AG08396 (cell line): ENCODE data around the gene ZBED4.

ENCODE experiments used
- DNase-seq: peaks from one replicate; pipeline ENCODE4 v3.0.0; 2012; ENCODE audit warnings: low spot score, mixed read lengths

Gene ZBED4

GRCh38 chr22:49923445-49923844, 69.8 kb downstream of the ZBED4 start:
- DNase-seq: no peak

DNA sequence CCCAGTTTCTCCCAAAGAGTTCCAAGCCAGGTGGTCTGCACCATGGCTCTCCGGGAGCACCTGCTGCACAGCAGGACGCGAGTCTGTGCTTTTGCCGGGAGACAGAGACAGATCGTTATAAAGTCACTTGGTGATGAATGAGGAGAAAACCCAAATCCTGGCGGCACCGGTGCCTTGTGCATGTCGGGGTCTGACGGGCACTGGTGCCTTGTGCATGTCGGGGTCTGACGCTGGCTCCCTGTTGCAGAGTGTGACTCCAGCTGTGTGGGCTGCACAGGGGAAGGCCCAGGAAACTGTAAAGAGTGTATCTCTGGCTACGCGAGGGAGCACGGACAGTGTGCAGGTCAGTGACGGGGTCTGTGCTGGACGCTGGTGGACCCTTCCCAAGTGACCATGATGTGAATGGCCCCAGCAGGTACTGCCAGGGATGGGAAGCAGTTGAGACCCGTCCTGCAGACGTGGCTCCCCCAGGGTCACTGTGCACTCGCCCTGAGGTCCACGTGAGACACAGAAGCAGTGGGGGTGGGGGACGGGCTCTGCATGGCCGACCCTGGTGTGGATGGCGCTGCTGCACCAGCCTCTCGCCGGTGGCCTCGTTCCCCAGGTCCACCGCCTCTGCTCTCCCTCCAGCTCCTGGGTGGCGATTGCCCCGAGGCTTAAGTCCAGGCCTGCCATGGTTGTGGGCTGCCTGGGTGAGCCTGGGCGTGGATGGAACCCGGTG, 70.6 kb downstream of the ZBED4 start:
- DNase-seq: no peak

GRCh38 chr22:49925525-49926128, 72.0 kb downstream of the ZBED4 start:
- no peak for DNase-seq

DNA sequence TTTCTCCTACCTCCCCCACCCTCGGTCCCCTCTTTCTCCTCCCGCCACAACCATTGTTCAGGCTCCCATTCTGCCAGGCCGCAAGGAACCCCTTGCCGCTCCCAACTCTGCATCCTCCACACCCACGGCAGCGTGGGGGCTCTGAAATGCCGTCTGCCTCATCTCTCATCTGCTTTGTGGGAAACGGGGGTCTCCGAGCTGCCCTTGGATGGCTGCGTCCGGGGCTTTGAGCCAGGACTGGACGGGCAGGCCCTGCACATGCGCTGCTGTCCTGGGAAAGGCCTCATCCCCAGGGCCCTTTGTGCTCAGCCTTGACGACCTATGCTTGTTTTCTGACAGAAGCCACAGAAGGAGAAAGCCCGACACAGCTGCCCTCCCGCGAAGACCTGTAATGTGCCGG, 73.3 kb downstream of the ZBED4 start:
- DNase-seq: no peak

- no peak for DNase-seq
Measured at GRCh38 chr22:49927483-49928184, 74.0 kb downstream of the ZBED4 start.

- no peak for DNase-seq
Measured at GRCh38 chr22:49928185-49928495, 74.5 kb downstream of the ZBED4 start.

DNA sequence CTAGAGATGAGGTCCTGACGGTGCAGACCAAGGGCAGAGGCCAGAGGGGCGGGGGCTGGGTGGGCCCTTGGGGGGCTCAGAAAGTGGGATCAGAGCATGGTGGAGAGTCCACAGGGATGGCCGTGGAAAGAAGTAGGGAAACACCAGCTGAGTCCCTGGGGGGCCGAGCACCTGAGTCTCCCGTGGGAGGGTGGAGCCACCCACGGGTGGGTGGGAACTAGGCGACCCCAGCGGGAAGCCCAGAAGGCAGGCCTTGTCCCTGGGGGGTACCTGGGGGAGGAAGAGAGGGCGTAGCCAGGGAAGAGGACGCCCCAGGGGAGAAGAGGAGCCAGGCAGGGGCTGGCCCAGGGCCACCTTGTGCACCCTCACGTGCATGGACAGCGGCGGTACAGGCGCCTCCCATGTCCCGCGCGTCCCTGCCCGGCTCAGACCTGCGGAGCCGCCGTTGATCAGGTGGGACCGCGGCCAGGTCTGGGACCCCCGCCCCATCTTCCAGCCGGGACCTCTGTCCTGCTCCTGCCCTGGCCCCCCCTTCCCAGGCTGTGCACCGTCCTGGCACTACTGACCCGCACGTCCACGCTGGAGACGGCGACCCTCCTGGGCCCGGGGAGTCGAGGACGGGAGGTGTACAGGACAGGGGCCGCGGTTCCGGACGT, 75.0 kb downstream of the ZBED4 start:
- no peak for DNase-seq

GRCh38 chr22:49929211-49929979, 75.8 kb downstream of the ZBED4 start:
- peak; percentile 92 for DNase-seq

DNA sequence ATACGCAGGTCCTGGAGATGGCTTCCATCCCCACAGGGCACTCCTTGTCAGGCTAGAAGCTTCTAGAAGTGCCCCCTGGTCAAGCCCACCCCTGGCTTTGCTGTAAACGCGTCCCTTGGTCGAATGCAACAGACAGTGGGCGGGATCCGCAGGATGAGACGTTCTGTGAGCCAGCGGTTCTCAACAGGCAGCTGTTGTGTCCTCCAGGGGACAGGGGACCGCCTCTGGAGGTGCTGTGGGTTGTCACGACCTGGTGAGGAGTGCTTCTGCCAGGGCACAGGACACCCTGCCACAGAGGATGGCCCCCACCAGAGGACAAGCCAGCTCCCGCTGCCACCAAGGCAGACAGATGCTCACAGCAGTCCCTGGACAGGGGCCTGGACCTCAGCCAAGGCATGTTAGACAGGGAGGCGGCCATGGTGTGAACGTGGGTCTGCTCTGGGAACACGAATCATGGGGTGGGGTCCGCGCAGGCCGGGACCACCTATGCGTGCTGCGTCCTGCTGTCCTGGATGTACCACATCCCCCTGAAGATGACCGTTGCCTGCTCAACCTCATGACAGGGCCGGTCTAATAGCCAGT, 76.4 kb downstream of the ZBED4 start:
- no peak for DNase-seq

- peak; percentile 78 for DNase-seq
Measured at GRCh38 chr22:49930596-49931412, 77.2 kb downstream of the ZBED4 start.

DNA sequence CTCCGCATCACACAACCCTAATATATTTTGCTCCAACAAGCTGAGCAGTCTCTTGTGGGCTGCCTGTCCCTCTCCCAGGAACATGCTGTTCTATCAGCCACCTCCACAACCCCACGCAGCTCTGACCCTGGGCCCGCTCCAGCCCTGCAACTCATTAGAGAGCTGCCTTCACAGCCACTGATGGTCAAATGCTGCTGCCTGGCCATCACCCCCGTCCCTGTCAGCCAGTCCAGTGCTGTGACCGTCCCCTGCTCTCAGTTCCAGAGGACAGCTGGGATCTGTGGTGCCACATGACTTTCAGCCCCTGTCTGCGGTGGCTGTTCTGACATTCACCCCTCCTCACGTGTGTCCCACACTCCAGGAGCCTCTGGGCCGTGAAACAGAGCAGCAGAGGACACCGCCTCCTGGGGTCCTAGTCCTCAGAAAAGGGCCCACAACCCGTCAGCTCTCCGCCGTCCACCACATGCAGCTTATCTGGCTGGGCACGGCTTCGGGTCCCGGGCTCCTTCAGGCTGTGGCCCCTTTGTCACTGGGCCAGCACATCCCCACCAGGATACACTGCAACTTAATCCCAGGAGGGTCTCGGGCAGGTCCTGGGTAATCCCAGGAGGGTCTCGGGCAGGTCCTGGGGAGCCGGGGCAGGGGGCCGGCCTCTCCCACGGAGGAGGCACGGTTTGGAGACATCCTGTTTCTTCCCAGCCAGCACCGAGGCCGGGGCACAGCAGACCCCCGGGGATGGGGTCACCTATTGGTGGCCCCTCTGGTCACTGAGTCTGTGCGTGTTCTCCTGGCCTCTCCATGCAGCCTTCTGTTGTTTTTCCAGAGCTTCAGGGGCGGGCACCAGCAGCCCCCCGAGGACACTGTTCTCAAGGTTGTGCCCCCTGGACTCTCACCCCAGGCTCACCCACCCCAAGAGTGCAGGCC, 79.9 kb downstream of the ZBED4 start:
- no peak for DNase-seq

GRCh38 chr22:49934160-49934890, 80.7 kb downstream of the ZBED4 start:
- no peak for DNase-seq

GRCh38 chr22:49934891-49935557, 81.4 kb downstream of the ZBED4 start:
- peak; percentile 84 for DNase-seq

DNA sequence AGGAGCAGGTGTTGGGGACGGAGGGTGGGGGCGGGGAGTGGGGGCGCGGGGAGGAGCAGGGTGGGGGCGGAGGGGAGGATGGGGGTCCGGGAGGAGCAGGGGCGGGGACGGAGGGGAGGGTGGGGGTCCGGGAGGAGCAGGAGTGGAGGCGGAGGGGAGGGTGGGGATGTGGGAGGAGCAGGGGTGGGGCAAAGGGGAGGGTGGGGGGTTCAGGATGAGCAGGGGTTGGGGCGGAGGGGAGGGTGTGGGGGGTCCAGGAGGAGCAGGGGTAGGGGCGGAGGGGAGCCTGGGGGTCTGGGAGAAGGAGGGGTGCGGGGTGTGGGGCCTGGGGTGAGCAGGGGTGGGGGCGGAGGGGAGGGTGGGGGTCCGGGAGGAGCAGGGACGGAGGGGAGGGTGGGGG, 81.9 kb downstream of the ZBED4 start:
- DNase-seq: no peak

DNA sequence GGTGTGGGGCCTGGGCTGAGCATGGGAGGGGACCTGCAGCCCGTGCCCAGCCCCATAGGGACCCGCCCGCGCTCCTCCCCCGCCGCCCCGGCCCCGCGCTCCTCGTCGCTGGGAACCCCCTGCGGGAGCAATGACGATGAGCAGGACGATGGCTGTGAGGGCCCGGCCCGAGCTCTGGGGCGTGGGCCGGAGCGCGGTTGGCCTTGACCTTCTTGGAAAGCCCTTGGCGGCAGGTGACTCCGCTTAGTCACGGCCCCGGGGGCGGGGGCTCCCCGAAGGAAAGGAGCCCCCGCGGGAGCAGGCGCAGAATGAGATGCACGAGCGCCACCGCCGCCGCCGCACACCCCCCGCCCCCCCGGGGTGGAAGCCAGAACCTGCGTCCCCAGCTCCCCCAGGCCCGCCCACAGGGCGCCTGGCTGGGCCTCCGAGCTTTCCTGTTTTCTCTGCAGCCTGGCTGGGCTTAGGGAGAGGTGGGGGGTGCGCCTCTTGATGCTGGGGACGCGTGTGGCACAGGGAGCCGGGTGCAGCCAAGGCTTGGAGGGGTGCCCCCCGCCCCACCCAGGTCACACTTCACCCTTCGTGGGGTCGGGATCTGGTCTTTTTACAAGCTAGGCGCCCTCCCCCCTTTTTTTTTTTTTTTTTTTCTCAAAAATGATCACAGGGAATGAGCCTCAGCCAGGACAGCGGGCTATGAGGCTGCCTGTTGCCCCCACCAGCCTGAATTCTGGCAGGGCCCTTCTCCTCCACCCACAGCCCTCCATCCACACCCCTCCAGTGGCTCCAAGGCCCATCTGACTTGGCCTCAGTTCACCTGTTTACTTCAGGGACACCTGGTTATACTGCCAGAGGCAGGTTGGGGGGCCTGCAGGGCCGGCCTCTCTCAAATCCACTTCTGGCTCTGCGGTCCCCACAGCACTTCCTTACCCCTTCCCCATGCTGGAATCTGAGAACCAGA, 82.7 kb downstream of the ZBED4 start:
- DNase-seq: peak; percentile 86

DNA sequence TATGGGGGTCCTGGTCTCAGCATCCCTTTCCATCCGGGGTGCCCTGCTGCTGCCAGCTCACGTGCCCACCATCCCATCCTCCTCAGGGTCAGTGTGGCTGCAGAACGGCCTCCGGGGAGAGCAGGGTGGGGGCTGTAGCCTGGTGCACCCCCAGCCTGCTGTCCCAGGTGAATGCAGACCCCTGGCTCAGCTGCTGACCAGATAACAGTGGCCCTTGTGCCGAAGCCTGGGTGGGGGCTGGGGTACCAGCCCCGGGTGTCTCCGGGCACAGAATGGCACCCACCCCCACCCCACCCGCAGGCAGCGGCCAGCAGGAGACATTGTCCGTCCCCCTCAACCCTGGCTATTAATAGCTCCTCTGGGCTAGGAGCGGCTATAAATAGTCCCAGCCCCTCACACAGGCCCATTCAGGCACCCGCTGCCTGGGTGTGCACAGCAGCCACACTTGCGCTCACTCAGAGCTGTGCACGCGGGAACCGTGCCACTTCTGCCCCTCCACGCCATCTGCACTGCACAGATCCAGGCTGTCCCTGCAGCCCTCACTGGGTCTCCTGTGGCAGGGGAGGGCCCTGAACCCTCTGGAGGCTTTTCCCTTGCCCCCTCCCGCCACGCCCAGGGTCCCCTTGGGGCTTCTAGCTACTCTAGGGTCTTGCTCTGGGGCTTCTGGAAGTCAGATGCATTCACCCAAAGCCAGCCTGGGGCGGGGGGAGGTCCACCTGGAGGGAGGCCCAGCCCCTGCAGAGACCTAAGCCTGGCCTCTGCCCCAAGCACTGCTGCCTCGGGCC, 83.5 kb downstream of the ZBED4 start:
- no peak for DNase-seq
